ENCODE results near the gene SSR3.

SSR3 gene

GRCh38 chr3:156507285-156507684 is 47.6 kb downstream of the SSR3 start:
- TF ChIP-seq CTCF (IDR thresholded peaks at IDR 0.05; ENCODE audit: low read depth, low read length, poor library complexity, severe bottlenecking) (no peak), EZH2phosphoT487 (IDR thresholded peaks at IDR 0.05; ENCODE audit: borderline replicate concordance, low read length) (no peak)

GRCh38 chr3:156498307-156498706 is 56.6 kb downstream of the SSR3 start:
- Histone ChIP-seq H3F3A (ENCODE audit: control insufficient read depth, insufficient read depth) (no peaks in the 10 kb centered on the region), H3K9me3 (ENCODE audit: control insufficient read depth, insufficient read depth, low read length) (peaks cover 7% of the 10 kb centered on the region; the same call in 1 of the 2 replicates)

More at GRCh38 chr3:156507285-156507684, 47.6 kb downstream of the SSR3 start:
- H3K4me1 ChIP-seq (ENCODE audit: control insufficient read depth, low read length): peaks cover 9% of the 10 kb centered on the region
- H3K4me3 ChIP-seq (ENCODE audit: low read length): no peak overlapping the region
- no peaks in the 10 kb centered on the region for H3K79me2 ChIP-seq (ENCODE audit: control insufficient read depth, low read length)
- no peaks in the 10 kb centered on the region for H3K9me2 ChIP-seq (replicated peaks; ENCODE audit: control insufficient read depth, low read length)
- no peaks in the 10 kb centered on the region for H3K9me3 ChIP-seq (ENCODE audit: control insufficient read depth, insufficient read depth, low read length)
- no peak overlapping the region for H3K27ac ChIP-seq (ENCODE audit: low read depth, low read length)
- H3K36me3 ChIP-seq (ENCODE audit: control insufficient read depth, low read length): no peaks in the 10 kb centered on the region
- no peaks in the 10 kb centered on the region for H3F3A ChIP-seq (ENCODE audit: control insufficient read depth, insufficient read depth)
- no peak overlapping the region for H3K4me2 ChIP-seq (ENCODE audit: low read length)
- peaks cover 13% of the 10 kb centered on the region; the same call in 1 of the 2 replicates for H3K27me3 ChIP-seq (ENCODE audit: control insufficient read depth, low read length)
- H4K20me1 ChIP-seq (ENCODE audit: control insufficient read depth, insufficient read depth, low read depth, low read length): no peaks in the 10 kb centered on the region

GRCh38 chr3:156497326-156497725 is 57.6 kb downstream of the SSR3 start:
- Histone ChIP-seq H3K27me3 (ENCODE audit: control insufficient read depth, low read length) (peaks cover 5% of the 10 kb centered on the region; the same call in 1 of the 2 replicates), H3K4me3 (ENCODE audit: low read length) (no peak overlapping the region), H3K27ac (ENCODE audit: low read depth, low read length) (no peak overlapping the region), H4K20me1 (ENCODE audit: control insufficient read depth, insufficient read depth, low read depth, low read length) (no peaks in the 10 kb centered on the region), H3K79me2 (ENCODE audit: control insufficient read depth, low read length) (no peaks in the 10 kb centered on the region), H3F3A (ENCODE audit: control insufficient read depth, insufficient read depth) (no peaks in the 10 kb centered on the region), H3K4me1 (ENCODE audit: control insufficient read depth, low read length) (no peaks in the 10 kb centered on the region), H3K9me3 (ENCODE audit: control insufficient read depth, insufficient read depth, low read length) (peaks cover 7% of the 10 kb centered on the region; the same call in 1 of the 2 replicates), H3K4me2 (ENCODE audit: low read length) (no peak overlapping the region), H3K9me2 (replicated peaks; ENCODE audit: control insufficient read depth, low read length) (no peaks in the 10 kb centered on the region), H3K36me3 (ENCODE audit: control insufficient read depth, low read length) (no peaks in the 10 kb centered on the region)
- no peak for TF ChIP-seq EZH2phosphoT487 (IDR thresholded peaks at IDR 0.05; ENCODE audit: borderline replicate concordance, low read length)
- no peak for TF ChIP-seq CTCF (IDR thresholded peaks at IDR 0.05; ENCODE audit: low read depth, low read length, poor library complexity, severe bottlenecking)

More at GRCh38 chr3:156498307-156498706, 56.6 kb downstream of the SSR3 start:
- H3K4me1 ChIP-seq (ENCODE audit: control insufficient read depth, low read length): no peaks in the 10 kb centered on the region
- H3K27me3 ChIP-seq (ENCODE audit: control insufficient read depth, low read length): peaks cover 5% of the 10 kb centered on the region; the same call in 1 of the 2 replicates
- H3K36me3 ChIP-seq (ENCODE audit: control insufficient read depth, low read length): no peaks in the 10 kb centered on the region
- no peaks in the 10 kb centered on the region for H3K9me2 ChIP-seq (replicated peaks; ENCODE audit: control insufficient read depth, low read length)
- H3K4me2 ChIP-seq (ENCODE audit: low read length): no peak overlapping the region
- no peak overlapping the region for H3K4me3 ChIP-seq (ENCODE audit: low read length)
- no peaks in the 10 kb centered on the region for H4K20me1 ChIP-seq (ENCODE audit: control insufficient read depth, insufficient read depth, low read depth, low read length)
- no peak overlapping the region for H3K27ac ChIP-seq (ENCODE audit: low read depth, low read length)
- TF ChIP-seq CTCF (IDR thresholded peaks at IDR 0.05; ENCODE audit: low read depth, low read length, poor library complexity, severe bottlenecking) (no peak), EZH2phosphoT487 (IDR thresholded peaks at IDR 0.05; ENCODE audit: borderline replicate concordance, low read length) (no peak)
- H3K79me2 ChIP-seq (ENCODE audit: control insufficient read depth, low read length): no peaks in the 10 kb centered on the region

Measured in DOHH2 (cell line).